Activated naive CD4-positive, alpha-beta T cell treated with anti-CD3 and anti-CD28 coated beads, Interleukin-2, amount 50 U/mL, for 24 hours (primary cell): Measurements from ENCODE around the gene ODF2.
A peak's percentile ranks its signal among the peaks of the same experiment; 100 is the strongest.
"Not testable (repeated sequence)": the region's sequence is repeated elsewhere in the genome, so short reads cannot be mapped to it uniquely, and the experiment has no call there.

Experiments
- H3K27ac Mint-ChIP-seq: one replicate; pipeline ENCODE4 v1.8.0; 2021; ENCODE audit warnings: mild to moderate bottlenecking, mixed read lengths
- H3K27me3 Mint-ChIP-seq: one replicate; pipeline ENCODE4 v1.8.0; 2021; ENCODE audit warnings: mixed read lengths
- H3K36me3 Mint-ChIP-seq: one replicate; pipeline ENCODE4 v1.8.0; 2021; ENCODE audit warnings: mixed read lengths
- H3K4me1 Mint-ChIP-seq: one replicate; pipeline ENCODE4 v1.8.0; 2021; ENCODE audit warnings: mixed read lengths
- H3K4me3 Mint-ChIP-seq: one replicate; pipeline ENCODE4 v1.8.0; 2021; ENCODE audit warnings: mild to moderate bottlenecking, mixed read lengths
- H3K9me3 Mint-ChIP-seq: one replicate; pipeline ENCODE4 v1.8.0; 2021; ENCODE audit warnings: mixed read lengths

The ODF2 gene

GRCh38 chr9:128420651-128421481 is 34.9 kb upstream of the ODF2 start, which contains the start of gene CERCAM:
CERCAM (plus strand) TSS chr9:128420857; CDS start chr9:128420878, 21 bp downstream.
- H3K4me1 Mint-ChIP-seq, result peaks cover 9% of the 10 kb centered on the region
- H3K27me3 Mint-ChIP-seq, result peaks cover 9% of the 10 kb centered on the region
- no peaks in the 10 kb centered on the region for H3K36me3 Mint-ChIP-seq
- no peaks in the 10 kb centered on the region for H3K9me3 Mint-ChIP-seq
- H3K4me3 Mint-ChIP-seq, result peak within 1 kb of the TSS; percentile 85
- peak within 1 kb of the TSS; percentile 8 for H3K27ac Mint-ChIP-seq

- no peaks in the 10 kb centered on the region for H3K9me3 Mint-ChIP-seq
- H3K27me3 Mint-ChIP-seq, result peaks cover 4% of the 10 kb centered on the region
- no peak overlapping the region for H3K27ac Mint-ChIP-seq
- H3K4me1 Mint-ChIP-seq, result peaks cover 9% of the 10 kb centered on the region
- peak overlapping the region; percentile 49 for H3K4me3 Mint-ChIP-seq
- H3K36me3 Mint-ChIP-seq, result no peaks in the 10 kb centered on the region
Measured at GRCh38 chr9:128421482-128421996, 34.3 kb upstream of the ODF2 start.

GRCh38 chr9:128422022-128422782 is 33.6 kb upstream of the ODF2 start:
- H3K27ac Mint-ChIP-seq, H3K4me3 Mint-ChIP-seq, H3K4me1 Mint-ChIP-seq, H3K27me3 Mint-ChIP-seq, H3K36me3 Mint-ChIP-seq, H3K9me3 Mint-ChIP-seq: not testable (repeated sequence)

- Mint-ChIP-seq H3K36me3 (no peaks in the 10 kb centered on the region), H3K4me3 (no peak overlapping the region), H3K4me1 (peaks cover 9% of the 10 kb centered on the region), H3K9me3 (no peaks in the 10 kb centered on the region), H3K27me3 (peaks cover 2% of the 10 kb centered on the region), H3K27ac (no peak overlapping the region)
Measured at GRCh38 chr9:128422783-128423150, 33.0 kb upstream of the ODF2 start.

GRCh38 chr9:128423356-128423755 is 32.5 kb upstream of the ODF2 start:
- H3K4me3 Mint-ChIP-seq, H3K27ac Mint-ChIP-seq, H3K27me3 Mint-ChIP-seq, H3K9me3 Mint-ChIP-seq, H3K36me3 Mint-ChIP-seq, H3K4me1 Mint-ChIP-seq: not testable (repeated sequence)

- H3K4me3 Mint-ChIP-seq, result no peak overlapping the region
Measured at GRCh38 chr9:128424268-128424780, 31.5 kb upstream of the ODF2 start.

GRCh38 chr9:128428644-128429512 is 26.9 kb upstream of the ODF2 start:
- no peaks in the 10 kb centered on the region for H3K27me3 Mint-ChIP-seq
- H3K9me3 Mint-ChIP-seq, result no peaks in the 10 kb centered on the region
- no peaks in the 10 kb centered on the region for H3K36me3 Mint-ChIP-seq
- H3K4me1 Mint-ChIP-seq, result no peaks in the 10 kb centered on the region
- H3K4me3 Mint-ChIP-seq, result no peak overlapping the region
- no peak overlapping the region for H3K27ac Mint-ChIP-seq

More at GRCh38 chr9:128424268-128424780, 31.5 kb upstream of the ODF2 start:
- H3K4me1 Mint-ChIP-seq, result peaks cover 7% of the 10 kb centered on the region
- H3K27me3 Mint-ChIP-seq, result no peaks in the 10 kb centered on the region
- no peak overlapping the region for H3K27ac Mint-ChIP-seq
- H3K36me3 Mint-ChIP-seq, result no peaks in the 10 kb centered on the region
- no peaks in the 10 kb centered on the region for H3K9me3 Mint-ChIP-seq

- Mint-ChIP-seq H3K4me1 (no peaks in the 10 kb centered on the region), H3K4me3 (no peak overlapping the region), H3K36me3 (no peaks in the 10 kb centered on the region), H3K27me3 (no peaks in the 10 kb centered on the region), H3K27ac (no peak overlapping the region), H3K9me3 (no peaks in the 10 kb centered on the region)
Measured at GRCh38 chr9:128429513-128430086, 26.2 kb upstream of the ODF2 start.

GRCh38 chr9:128431207-128431606 is 24.6 kb upstream of the ODF2 start:
- Mint-ChIP-seq H3K4me3 (no peak overlapping the region), H3K36me3 (no peaks in the 10 kb centered on the region), H3K9me3 (no peaks in the 10 kb centered on the region), H3K27me3 (no peaks in the 10 kb centered on the region), H3K27ac (no peak overlapping the region), H3K4me1 (no peaks in the 10 kb centered on the region)

- Mint-ChIP-seq H3K36me3 (no peaks in the 10 kb centered on the region), H3K9me3 (no peaks in the 10 kb centered on the region), H3K4me1 (peaks cover 4% of the 10 kb centered on the region), H3K27me3 (no peaks in the 10 kb centered on the region), H3K27ac (no peak overlapping the region), H3K4me3 (no peak overlapping the region)
Measured at GRCh38 chr9:128434340-128434739, 21.5 kb upstream of the ODF2 start.

- no peak overlapping the region for H3K27ac Mint-ChIP-seq
- H3K9me3 Mint-ChIP-seq, result no peaks in the 10 kb centered on the region
- peaks cover 4% of the 10 kb centered on the region for H3K4me1 Mint-ChIP-seq
- H3K4me3 Mint-ChIP-seq, result no peak overlapping the region
- H3K36me3 Mint-ChIP-seq, result no peaks in the 10 kb centered on the region
- no peaks in the 10 kb centered on the region for H3K27me3 Mint-ChIP-seq
Measured at GRCh38 chr9:128435611-128436010, 20.2 kb upstream of the ODF2 start.

- peaks cover 4% of the 10 kb centered on the region for H3K4me1 Mint-ChIP-seq
- no peaks in the 10 kb centered on the region for H3K9me3 Mint-ChIP-seq
- no peak overlapping the region for H3K4me3 Mint-ChIP-seq
- no peaks in the 10 kb centered on the region for H3K27me3 Mint-ChIP-seq
- peak overlapping the region; percentile 12 for H3K27ac Mint-ChIP-seq
- H3K36me3 Mint-ChIP-seq, result no peaks in the 10 kb centered on the region
Measured at GRCh38 chr9:128438343-128439109, 17.3 kb upstream of the ODF2 start.

GRCh38 chr9:128439273-128439672 is 16.5 kb upstream of the ODF2 start:
- Mint-ChIP-seq H3K4me1 (peaks cover 4% of the 10 kb centered on the region), H3K27me3 (no peaks in the 10 kb centered on the region), H3K27ac (no peak overlapping the region), H3K4me3 (no peak overlapping the region), H3K9me3 (no peaks in the 10 kb centered on the region), H3K36me3 (no peaks in the 10 kb centered on the region)

GRCh38 chr9:128442150-128442549 is 13.7 kb upstream of the ODF2 start:
- Mint-ChIP-seq H3K9me3 (no peaks in the 10 kb centered on the region), H3K36me3 (no peaks in the 10 kb centered on the region), H3K4me1 (peaks cover 4% of the 10 kb centered on the region), H3K4me3 (no peak overlapping the region), H3K27ac (peak overlapping the region; percentile 51), H3K27me3 (no peaks in the 10 kb centered on the region)
